SK-N-SH (cell line): ENCODE data around the gene SEMA6C. TPM values are rescaled to one million over a fixed set of nuclear protein-coding genes. Genes with fewer than 3 reads are reported as not detected.

Source experiments
- CTCF ChIA-PET: fragments of 300-600, 350-600 bp; formaldehyde crosslinking; extraction: SDS; loops from one replicate; lab custom pipeline; 2021; lab: Yijun Ruan, JAX
- POLR2A ChIA-PET: fragments of 350-600 bp; sonication (Branson Sonifier 250); formaldehyde crosslinking; extraction: SDS; loops from one replicate; lab custom pipeline; 2020; ENCODE audit warnings: antibody characterized with exemption, inconsistent platforms; lab: Yijun Ruan, JAX
- DNase-seq: peaks from one replicate; pipeline ENCODE4 v3.0.0; 2012
- H2AFZ ChIP-seq: fragments of 200-600 bp; sonication (generic); 2 replicates; pipeline ENCODE4 v1.8.1; 2016; ENCODE audit warnings: antibody characterized with exemption, mild to moderate bottlenecking, low read depth
- H3F3A ChIP-seq: fragments of 200-600 bp; sonication (generic); replicated peaks from 2 replicates; pipeline ENCODE3; 2016; ENCODE audit warnings: antibody characterized with exemption, mild to moderate bottlenecking; ENCODE audit not compliant: insufficient read depth
- H3K27ac ChIP-seq, 2 experiments: fragments of 200-500 bp in 1 of 2; fragments of 200-600 bp in 1 of 2; sonication (Bioruptor generic) in 1 of 2; sonication (generic), shearing (Covaris generic) in 1 of 2; 2 replicates each; pipeline versions ENCODE4 v1.5.1 to v1.6.1; 2014 to 2016; ENCODE audit warnings: low read depth in 2 of 2, inconsistent platforms in 1 of 2, low read length in 1 of 2, mild to moderate bottlenecking in 1 of 2, mixed read lengths in 1 of 2
- H3K27me3 ChIP-seq: fragments of 200-600 bp; sonication (generic), shearing (Covaris generic); 2 replicates; pipeline ENCODE4 v1.6.1; 2016; ENCODE audit warnings: mixed run types; ENCODE audit not compliant: insufficient read depth
- H3K36me3 ChIP-seq, 2 experiments: fragments of 200-500 bp in 1 of 2; fragments of 200-600 bp in 1 of 2; sonication (Bioruptor generic) in 1 of 2; sonication (generic) in 1 of 2; replicated peaks in 1 of 2; 2 replicates each; pipeline versions ENCODE3 to v1.5.1; 2014 to 2016; ENCODE audit warnings: low read length in 1 of 2, mild to moderate bottlenecking in 1 of 2; ENCODE audit not compliant: insufficient read depth in 2 of 2, control insufficient read depth in 1 of 2
- H3K4me1 ChIP-seq, 2 experiments: fragments of 200-500 bp in 1 of 2; fragments of 200-600 bp in 1 of 2; sonication (Bioruptor generic) in 1 of 2; sonication (generic), shearing (Covaris generic) in 1 of 2; 2 replicates each; pipeline versions ENCODE4 v1.5.1 to v1.6.1; 2014 to 2016; ENCODE audit warnings: low read depth in 1 of 2, low read length in 1 of 2, mixed run types in 1 of 2; ENCODE audit not compliant: insufficient read depth in 2 of 2, control insufficient read depth in 1 of 2
- H3K4me2 ChIP-seq: fragments of 200-600 bp; sonication (generic), shearing (Covaris generic); 2 replicates; pipeline ENCODE4 v1.6.1; 2017; ENCODE audit warnings: mixed run types
- H3K4me3 ChIP-seq, 2 experiments: fragments of 200-500 bp in 1 of 2; fragments of 200-600 bp in 1 of 2; sonication (Bioruptor generic) in 1 of 2; sonication (generic), shearing (Covaris generic) in 1 of 2; 2 replicates each; pipeline versions ENCODE4 v1.5.1 to v1.8.1; 2014 to 2016; ENCODE audit warnings: low read depth in 2 of 2, inconsistent platforms in 1 of 2, low read length in 1 of 2, mild to moderate bottlenecking in 1 of 2, mixed read lengths in 1 of 2, moderate library complexity in 1 of 2
- H3K79me2 ChIP-seq: fragments of 200-600 bp; sonication (generic); 2 replicates; pipeline ENCODE4 v1.8.1; 2017; ENCODE audit warnings: mild to moderate bottlenecking; ENCODE audit not compliant: insufficient read depth
- H3K9ac ChIP-seq: fragments of 200-600 bp; sonication (generic); 2 replicates; pipeline ENCODE4 v1.6.1; 2017; ENCODE audit warnings: mixed run types
- H3K9me2 ChIP-seq: fragments of 200-600 bp; sonication (generic); 2 replicates; pipeline ENCODE4 v1.6.1; 2017; ENCODE audit warnings: mixed run types
- H3K9me3 ChIP-seq: fragments of 200-600 bp; sonication (generic); 2 replicates; pipeline ENCODE4 v1.6.1; 2017; ENCODE audit warnings: mixed run types, mild to moderate bottlenecking, moderate library complexity
- H4K20me1 ChIP-seq: fragments of 200-600 bp; sonication (generic); 2 replicates; pipeline ENCODE4 v1.6.1; 2017; ENCODE audit warnings: mild to moderate bottlenecking, mixed run types; ENCODE audit not compliant: insufficient read depth
- EZH2phosphoT487 ChIP-seq: fragments of 200-600 bp; sonication (generic); IDR thresholded peaks from 2 replicates; pipeline ENCODE4 v1.6.1; 2017; ENCODE audit warnings: low read depth, mixed run types, mild to moderate bottlenecking, antibody characterized with exemption, moderate library complexity, borderline replicate concordance
- GATA2 ChIP-seq: sonication (generic); formaldehyde crosslinking; IDR thresholded peaks from 2 replicates; pipeline ENCODE4 v1.5.0; 2020; ENCODE audit warnings: mild to moderate bottlenecking, missing genetic modification reagents
- JUND ChIP-seq: IDR thresholded peaks from 2 replicates; pipeline ENCODE4 v1.4.0; 2012
- MXI1 ChIP-seq: IDR thresholded peaks from 2 replicates; pipeline ENCODE4 v1.6.1; 2012; ENCODE audit warnings: mild to moderate bottlenecking, low read depth, low read length, improper control_type of control experiment
- NRF1 ChIP-seq: IDR thresholded peaks from 2 replicates; pipeline ENCODE4 v1.6.1; 2012; ENCODE audit warnings: low read depth, mild to moderate bottlenecking, low read length
- TCF12 ChIP-seq: IDR thresholded peaks from 2 replicates; pipeline ENCODE4 v1.4.0; 2012
- ZBTB33 ChIP-seq: IDR thresholded peaks from 2 replicates; pipeline ENCODE4 v1.4.0; 2012; ENCODE audit warnings: low read depth, borderline replicate concordance
- WGBS: methylation state at CpG from one replicate; pipeline ENCODE4 v1.1.6; 2017; ENCODE audit warnings: low lambda C conversion rate; 5-methylcytosine and 5-hydroxymethylcytosine counted together
- polyA plus RNA-seq, 3 experiments: library from polyadenylated mRNA; depleted of rRNA; stranded (reverse); fragments of >200 nt; gene quantifications; 2 replicates each; pipeline ENCODE4 v1.2.3, GENCODE V29; 2012

The SEMA6C gene
- polyA plus RNA-seq, 1 of the 3 experiments (the other 2 are of a cell fraction): 4.0 TPM

GRCh38 chr1:151146072-151146411, 389 bp downstream of the SEMA6C start:
- Histone ChIP-seq H3K4me2 (peak overlapping the region; percentile 98), H2AFZ (peak overlapping the region; percentile 87), H4K20me1 (no peaks in the 10 kb centered on the region), H3K27ac (no peak overlapping the region; a peak in 1 of 4 replicates)
- peak; percentile 52 for DNase-seq
- CTCF ChIA-PET: interaction anchor here (1.1 to 6.8 kb wide), 2 partner anchors 10 to 15 kb away, joined by 3 to 40 read pairs; partner anchors contain the start of gene TNFAIP8L2
- TF ChIP-seq MXI1 (no peak), GATA2 (CRISPR knock-in tag) (no peak), NRF1 (no peak), TCF12 (no peak), ZBTB33 (no peak)
- TF ChIP-seq, all 33 proteins: peak for 0
- H3K9me2 ChIP-seq: no peaks in the 10 kb centered on the region
- H3K4me1 ChIP-seq: peaks cover 0 to 21% of the 10 kb centered on the region in 2 experiments; a peak in 1 of 4 replicates
- H3K9me3 ChIP-seq: no peaks in the 10 kb centered on the region
- H3K27me3 ChIP-seq: no peaks in the 10 kb centered on the region
- no peaks in the 10 kb centered on the region for H3K79me2 ChIP-seq
- 12% methylated on average over 23 of the region's 26 CpGs for whole genome bisulfite sequencing
- no peaks in the 10 kb centered on the region for H3K36me3 ChIP-seq
- POLR2A ChIA-PET: no interaction called here
- H3K4me3 ChIP-seq: peak overlapping the region; percentile 70 to 91
- no peaks in the 10 kb centered on the region for H3F3A ChIP-seq
- peak overlapping the region; percentile 82 for H3K9ac ChIP-seq

- Histone ChIP-seq H4K20me1 (no peaks in the 10 kb centered on the region), H3K27ac (no peak overlapping the region; a peak in 1 of 4 replicates), H3K9me3 (no peaks in the 10 kb centered on the region), H3K9ac (peak overlapping the region; percentile 82), H3K4me1 (peaks cover 0 to 21% of the 10 kb centered on the region in 2 experiments; a peak in 1 of 4 replicates), H2AFZ (peak overlapping the region; percentile 87), H3K4me3 (peak overlapping the region; percentile 70 to 91), H3K79me2 (no peaks in the 10 kb centered on the region), H3K36me3 (no peaks in the 10 kb centered on the region), H3K4me2 (peak overlapping the region; percentile 98), H3K9me2 (no peaks in the 10 kb centered on the region), H3F3A (no peaks in the 10 kb centered on the region), H3K27me3 (no peaks in the 10 kb centered on the region)
- WGBS: 68% methylated on average over 17 of the region's 43 CpGs
- POLR2A ChIA-PET: interaction anchor here (0.6 kb wide), 1 partner anchor 140 kb away, joined by 4 read pairs; no protein-coding TSS in a partner anchor
- no peak for TF ChIP-seq JUND
- TF ChIP-seq EZH2phosphoT487: no peak
- TF ChIP-seq NRF1: no peak
- CTCF ChIA-PET: interaction anchor here (1.1 to 6.8 kb wide), 3 partner anchors 10 to 46 kb away, joined by 3 to 40 read pairs (median 11); partner anchors contain the start of gene TNFAIP8L2
- peak; percentile 64 for DNase-seq
Observed at GRCh38 chr1:151145304-151146071, 943 bp downstream of the SEMA6C start.
